ENCODE data around the gene SPDYE5.
"Not testable (repeated sequence)": the region's sequence is repeated elsewhere in the genome, so short reads cannot be mapped to it uniquely, and the experiment has no call there.

Gene SPDYE5

DNA sequence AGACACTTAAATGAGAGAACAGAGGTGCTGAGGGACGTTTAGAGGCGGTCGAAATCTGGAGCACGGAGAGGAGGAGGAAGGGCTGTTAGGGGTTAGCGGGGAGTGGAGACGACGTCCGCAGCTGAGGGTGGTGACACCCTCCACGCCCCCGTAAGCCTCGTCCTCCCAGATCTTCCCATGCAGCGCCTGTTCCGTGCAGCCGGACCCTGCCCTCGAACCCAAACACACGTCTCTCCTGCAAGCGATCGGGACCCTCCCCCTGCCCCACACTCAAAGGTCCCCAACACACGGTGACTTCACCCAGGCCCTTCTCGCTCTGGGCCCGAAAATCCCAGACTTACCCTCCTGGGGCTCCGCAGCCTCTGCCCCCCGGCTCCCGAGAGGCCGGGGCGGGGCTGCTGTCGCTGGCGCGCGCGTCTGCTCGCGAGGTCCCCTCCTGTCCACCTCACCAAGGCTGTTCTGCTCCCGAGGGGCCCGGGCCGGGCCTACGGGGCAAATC lies 35.2 kb downstream of the SPDYE5 start:
- H3K9me2 ChIP-seq (replicated peaks; ENCODE audit: insufficient read depth, low read length); H4K20me1 ChIP-seq (ENCODE audit: insufficient read depth, low read length); H3K27me3 ChIP-seq (replicated peaks; ENCODE audit: insufficient read depth, low read length); H3K36me3 ChIP-seq (replicated peaks; ENCODE audit: insufficient read depth, low read length); H3F3A ChIP-seq (ENCODE audit: insufficient read depth, low read length); H3K9me3 ChIP-seq (replicated peaks; ENCODE audit: insufficient read depth, low read length); DNase-seq; H3K4me1 ChIP-seq (ENCODE audit: low read length): not testable (repeated sequence)
- Histone ChIP-seq H3K4me3 (ENCODE audit: low read length) (peak overlapping the region; percentile 74), H3K79me2 (ENCODE audit: low read length) (peaks cover 34% of the 10 kb centered on the region), H3K9ac (ENCODE audit: low read length) (peak overlapping the region; percentile 93), H3K27ac (ENCODE audit: low read length) (peak overlapping the region; percentile 35; the same call in 1 of the 2 replicates), H2AFZ (ENCODE audit: low read length) (peak overlapping the region; percentile 92), H3K4me2 (ENCODE audit: low read depth, low read length) (peak overlapping the region; percentile 81)

DNA sequence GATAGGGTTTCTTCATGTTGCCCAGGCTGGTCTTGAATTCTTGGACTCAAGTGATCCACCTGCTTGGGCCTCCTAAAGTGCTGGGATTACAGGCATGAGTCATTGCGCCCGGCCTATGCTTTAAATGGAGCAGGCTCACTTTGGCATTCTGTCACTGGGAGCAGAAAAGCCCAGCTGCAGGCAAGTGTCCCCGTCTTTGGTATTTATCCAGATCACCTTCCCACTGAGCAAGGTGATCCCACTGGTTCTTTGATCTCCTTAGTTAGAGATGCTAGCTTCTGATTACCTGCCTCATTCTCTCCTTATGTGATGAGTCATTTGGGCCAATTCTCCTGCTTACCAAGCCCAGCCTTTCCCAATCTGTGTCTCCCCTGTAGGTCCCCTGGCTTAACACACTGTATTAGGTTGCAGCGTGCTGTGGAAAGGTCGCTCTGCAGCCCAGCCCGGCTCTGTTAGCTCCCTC lies 39.3 kb downstream of the SPDYE5 start:
- no peak for TF ChIP-seq EZH2 (optimal IDR thresholded peaks at IDR 0.05; ENCODE audit: low read depth, low read length)
- TF ChIP-seq, protein P1, sequence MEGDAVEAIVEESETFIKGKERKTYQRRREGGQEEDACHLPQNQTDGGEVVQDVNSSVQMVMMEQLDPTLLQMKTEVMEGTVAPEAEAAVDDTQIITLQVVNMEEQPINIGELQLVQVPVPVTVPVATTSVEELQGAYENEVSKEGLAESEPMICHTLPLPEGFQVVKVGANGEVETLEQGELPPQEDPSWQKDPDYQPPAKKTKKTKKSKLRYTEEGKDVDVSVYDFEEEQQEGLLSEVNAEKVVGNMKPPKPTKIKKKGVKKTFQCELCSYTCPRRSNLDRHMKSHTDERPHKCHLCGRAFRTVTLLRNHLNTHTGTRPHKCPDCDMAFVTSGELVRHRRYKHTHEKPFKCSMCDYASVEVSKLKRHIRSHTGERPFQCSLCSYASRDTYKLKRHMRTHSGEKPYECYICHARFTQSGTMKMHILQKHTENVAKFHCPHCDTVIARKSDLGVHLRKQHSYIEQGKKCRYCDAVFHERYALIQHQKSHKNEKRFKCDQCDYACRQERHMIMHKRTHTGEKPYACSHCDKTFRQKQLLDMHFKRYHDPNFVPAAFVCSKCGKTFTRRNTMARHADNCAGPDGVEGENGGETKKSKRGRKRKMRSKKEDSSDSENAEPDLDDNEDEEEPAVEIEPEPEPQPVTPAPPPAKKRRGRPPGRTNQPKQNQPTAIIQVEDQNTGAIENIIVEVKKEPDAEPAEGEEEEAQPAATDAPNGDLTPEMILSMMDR (IDR thresholded peaks at IDR 0.05; ENCODE audit: low read length), result no peak
- no peak for TF ChIP-seq EZH2phosphoT487 (IDR thresholded peaks at IDR 0.05; ENCODE audit: low read length)
- Histone ChIP-seq H3K9me3 (replicated peaks; ENCODE audit: insufficient read depth, low read length) (no peaks in the 10 kb centered on the region), H3K27ac (ENCODE audit: low read length) (no peak overlapping the region), H2AFZ (ENCODE audit: low read length) (no peak overlapping the region), H3K4me2 (ENCODE audit: low read depth, low read length) (no peak overlapping the region), H3K9me2 (replicated peaks; ENCODE audit: insufficient read depth, low read length) (no peaks in the 10 kb centered on the region), H4K20me1 (ENCODE audit: insufficient read depth, low read length) (no peaks in the 10 kb centered on the region), H3K9ac (ENCODE audit: low read length) (no peak overlapping the region), H3F3A (ENCODE audit: insufficient read depth, low read length) (peaks cover 6% of the 10 kb centered on the region; the same call in 1 of the 2 replicates), H3K79me2 (ENCODE audit: low read length) (peaks cover 15% of the 10 kb centered on the region), H3K27me3 (replicated peaks; ENCODE audit: insufficient read depth, low read length) (no peaks in the 10 kb centered on the region), H3K4me1 (ENCODE audit: low read length) (no peaks in the 10 kb centered on the region), H3K4me3 (ENCODE audit: low read length) (no peak overlapping the region), H3K36me3 (replicated peaks; ENCODE audit: insufficient read depth, low read length) (no peaks in the 10 kb centered on the region)
- no peak for DNase-seq

DNA sequence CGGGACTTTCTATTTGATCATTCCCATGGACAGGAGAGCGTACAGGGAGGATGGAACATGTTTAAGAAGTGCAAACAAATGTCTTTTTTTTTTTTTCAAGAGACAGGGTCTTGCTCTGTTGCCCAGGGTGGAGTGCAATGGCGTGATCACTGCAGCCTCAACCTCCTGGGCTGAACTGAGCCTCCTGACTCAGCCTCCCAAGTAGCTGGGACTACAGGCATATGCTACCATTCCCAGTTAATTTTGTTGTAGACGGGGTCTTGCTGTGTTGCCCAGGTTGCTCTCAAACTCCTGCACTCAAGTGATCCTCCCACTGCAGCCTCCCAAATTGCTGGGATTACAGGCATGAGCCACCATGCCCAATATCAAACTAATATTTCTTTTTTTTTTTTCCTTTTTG lies 40.5 kb downstream of the SPDYE5 start:
- TF ChIP-seq, protein P1 (IDR thresholded peaks at IDR 0.05; ENCODE audit: low read length), result no peak
- no peak for TF ChIP-seq EZH2phosphoT487 (IDR thresholded peaks at IDR 0.05; ENCODE audit: low read length)
- no peak for TF ChIP-seq EZH2 (optimal IDR thresholded peaks at IDR 0.05; ENCODE audit: low read depth, low read length)
- Histone ChIP-seq H3K36me3 (replicated peaks; ENCODE audit: insufficient read depth, low read length) (no peaks in the 10 kb centered on the region), H3K9ac (ENCODE audit: low read length) (no peak overlapping the region), H2AFZ (ENCODE audit: low read length) (no peak overlapping the region), H3K27ac (ENCODE audit: low read length) (no peak overlapping the region), H3K79me2 (ENCODE audit: low read length) (peaks cover 2% of the 10 kb centered on the region), H3K4me1 (ENCODE audit: low read length) (no peaks in the 10 kb centered on the region), H3K4me2 (ENCODE audit: low read depth, low read length) (no peak overlapping the region), H3K27me3 (replicated peaks; ENCODE audit: insufficient read depth, low read length) (no peaks in the 10 kb centered on the region), H3F3A (ENCODE audit: insufficient read depth, low read length) (peaks cover 6% of the 10 kb centered on the region; the same call in 1 of the 2 replicates), H3K4me3 (ENCODE audit: low read length) (no peak overlapping the region), H3K9me3 (replicated peaks; ENCODE audit: insufficient read depth, low read length) (no peaks in the 10 kb centered on the region), H3K9me2 (replicated peaks; ENCODE audit: insufficient read depth, low read length) (no peaks in the 10 kb centered on the region), H4K20me1 (ENCODE audit: insufficient read depth, low read length) (no peaks in the 10 kb centered on the region)
- DNase-seq, result no peak

DNA sequence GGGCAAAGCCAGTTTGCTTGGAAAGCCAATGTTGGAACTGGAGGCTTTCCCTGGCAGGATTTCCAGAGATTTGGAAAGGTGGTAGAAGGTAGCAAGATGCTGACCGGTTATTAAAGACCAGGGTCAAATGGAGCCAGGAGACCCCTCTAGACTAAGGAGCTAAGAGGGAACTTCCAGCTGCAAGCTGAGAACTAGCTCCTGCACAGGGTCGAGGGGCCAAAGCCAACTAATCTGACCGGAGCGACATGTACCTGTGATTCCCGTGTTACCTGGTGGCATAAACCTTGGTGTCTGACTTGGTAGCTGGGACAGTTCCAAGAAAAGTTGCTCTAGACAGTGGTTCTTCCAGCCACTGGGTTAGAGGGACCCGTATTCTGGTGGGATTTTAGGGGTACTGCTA lies 41.8 kb downstream of the SPDYE5 start:
- no peak overlapping the region for H3K4me3 ChIP-seq (ENCODE audit: low read length)
- H3K79me2 ChIP-seq (ENCODE audit: low read length), result no peaks in the 10 kb centered on the region
- H3K4me1 ChIP-seq (ENCODE audit: low read length), result no peaks in the 10 kb centered on the region
- H3K27me3 ChIP-seq (replicated peaks; ENCODE audit: insufficient read depth, low read length), result no peaks in the 10 kb centered on the region
- no peak for DNase-seq
- no peak overlapping the region for H2AFZ ChIP-seq (ENCODE audit: low read length)
- no peaks in the 10 kb centered on the region for H3K9me3 ChIP-seq (replicated peaks; ENCODE audit: insufficient read depth, low read length)
- H3K36me3 ChIP-seq (replicated peaks; ENCODE audit: insufficient read depth, low read length), result no peaks in the 10 kb centered on the region
- TF ChIP-seq, protein P1 (IDR thresholded peaks at IDR 0.05; ENCODE audit: low read length), result no peak
- TF ChIP-seq EZH2 (optimal IDR thresholded peaks at IDR 0.05; ENCODE audit: low read depth, low read length) (no peak), EZH2phosphoT487 (IDR thresholded peaks at IDR 0.05; ENCODE audit: low read length) (no peak)
- no peak overlapping the region for H3K9ac ChIP-seq (ENCODE audit: low read length)
- H3K9me2 ChIP-seq (replicated peaks; ENCODE audit: insufficient read depth, low read length), result no peaks in the 10 kb centered on the region
- H3K27ac ChIP-seq (ENCODE audit: low read length), result no peak overlapping the region
- no peaks in the 10 kb centered on the region for H3F3A ChIP-seq (ENCODE audit: insufficient read depth, low read length)
- no peak overlapping the region for H3K4me2 ChIP-seq (ENCODE audit: low read depth, low read length)
- H4K20me1 ChIP-seq (ENCODE audit: insufficient read depth, low read length), result no peaks in the 10 kb centered on the region

Data from MM.1S (cell line).